Urothelium cell line (cell line): ENCODE measurements around the gene EXOC6B.
A peak's percentile ranks its signal among the peaks of the same experiment; 100 is the strongest.

Experiments
- DNase-seq: peaks from one replicate; pipeline ENCODE4 v3.0.0; 2011; ENCODE audit warnings: low spot score, mixed read lengths
- FAIRE-seq: peaks from 2 replicates; lab custom pipeline; 2011; peaks lifted over from hg19 to GRCh38; lab: Jason Lieb, UNC

EXOC6B gene

GRCh38 chr2:72394541-72395070 lies 431.2 kb downstream of the EXOC6B start:
- DNase-seq (no peak), FAIRE-seq (no peak)

GRCh38 chr2:72389447-72389846 lies 436.4 kb downstream of the EXOC6B start:
- DNase-seq (no peak), FAIRE-seq (no peak)

- no peak for FAIRE-seq
- DNase-seq: no peak
Measured at GRCh38 chr2:72388263-72388662, 437.6 kb downstream of the EXOC6B start.

GRCh38 chr2:72386288-72386687 lies 439.5 kb downstream of the EXOC6B start:
- DNase-seq (no peak), FAIRE-seq (no peak)

- no peak for DNase-seq
- FAIRE-seq: no peak
Measured at GRCh38 chr2:72378753-72379348, 447.0 kb downstream of the EXOC6B start.

GRCh38 chr2:72367530-72368225 lies 458.2 kb downstream of the EXOC6B start:
- FAIRE-seq: peak; percentile 68
- peak; percentile 78 for DNase-seq

GRCh38 chr2:72363406-72363805 lies 462.4 kb downstream of the EXOC6B start:
- no peak for FAIRE-seq
- no peak for DNase-seq

- FAIRE-seq (no peak), DNase-seq (no peak)
Measured at GRCh38 chr2:72362733-72363132, 463.1 kb downstream of the EXOC6B start.

GRCh38 chr2:72361521-72361920 lies 464.3 kb downstream of the EXOC6B start:
- no peak for DNase-seq
- FAIRE-seq: no peak

- FAIRE-seq (no peak), DNase-seq (no peak)
Measured at GRCh38 chr2:72361042-72361441, 464.8 kb downstream of the EXOC6B start.

- DNase-seq (peak; percentile 9), FAIRE-seq (no peak)
Measured at GRCh38 chr2:72350852-72351251, 475.0 kb downstream of the EXOC6B start.

GRCh38 chr2:72349016-72349415 lies 476.8 kb downstream of the EXOC6B start:
- no peak for FAIRE-seq
- DNase-seq: no peak

- FAIRE-seq: no peak
- DNase-seq: no peak
Measured at GRCh38 chr2:72347081-72347480, 478.8 kb downstream of the EXOC6B start.

GRCh38 chr2:72341639-72342038 lies 484.2 kb downstream of the EXOC6B start:
- no peak for DNase-seq
- no peak for FAIRE-seq

- FAIRE-seq (no peak), DNase-seq (no peak)
Measured at GRCh38 chr2:72340665-72341064, 485.2 kb downstream of the EXOC6B start.

GRCh38 chr2:72338076-72338475 lies 487.8 kb downstream of the EXOC6B start:
- DNase-seq: no peak
- FAIRE-seq: no peak

- FAIRE-seq: no peak
- DNase-seq: no peak
Measured at GRCh38 chr2:72332720-72333119, 493.1 kb downstream of the EXOC6B start.

GRCh38 chr2:72330652-72331051 lies 495.2 kb downstream of the EXOC6B start:
- DNase-seq (no peak), FAIRE-seq (no peak)

GRCh38 chr2:72326759-72327158 lies 499.1 kb downstream of the EXOC6B start:
- no peak for FAIRE-seq

GRCh38 chr2:72325592-72326422 lies 500.0 kb downstream of the EXOC6B start:
- peak; percentile 38 for DNase-seq
- FAIRE-seq: no peak

More at GRCh38 chr2:72326759-72327158, 499.1 kb downstream of the EXOC6B start:
- no peak for DNase-seq

GRCh38 chr2:72316774-72317173 lies 509.1 kb downstream of the EXOC6B start:
- FAIRE-seq (no peak), DNase-seq (no peak)
